HepG2 (cell line): ENCODE data around the gene CADPS2. TPM values are rescaled to one million over a fixed set of nuclear protein-coding genes. Genes with fewer than 3 reads are reported as not detected.

Source experiments
- ATAC-seq: fragments of 200-7000 bp; cut with Tn5 transposase; 3 replicates; pipeline ENCODE4 v1.9.1; 2020; ENCODE audit warnings: mild to moderate bottlenecking, moderate library complexity
- BruUV-seq: library from RNA; stranded (reverse); fragments of 400-500 nt; replicated peaks from 2 replicates; lab custom pipeline; 2021; lab: Mats Ljungman, UMichigan
- CTCF ChIA-PET: fragments of 300-600 bp; formaldehyde crosslinking; extraction: SDS; loops from one replicate; lab custom pipeline; 2021; ENCODE audit warnings: low total read pairs, inconsistent platforms, low intra/inter-chr PET ratio; lab: Yijun Ruan, JAX
- POLR2A ChIA-PET: fragments of 350-600 bp; sonication (Branson Sonifier 250); formaldehyde crosslinking; loops from one replicate; lab custom pipeline; 2020; ENCODE audit warnings: antibody characterized with exemption, inconsistent platforms; lab: Yijun Ruan, JAX
- DNase-seq: peaks from one replicate; pipeline ENCODE4 v3.0.0-alpha.2; 2015; ENCODE audit warnings: low spot score
- FAIRE-seq: peaks from 3 replicates; lab custom pipeline; 2011; peaks lifted over from hg19 to GRCh38; lab: Jason Lieb, UNC
- H2AFZ ChIP-seq: one replicate; pipeline ENCODE4 v1.6.1; 2011; ENCODE audit warnings: low read length, inconsistent platforms
- H3K27ac ChIP-seq: fragments of 300-600 bp; 3 replicates; pipeline ENCODE4 v1.8.0; 2011; ENCODE audit warnings: mixed run types, mild to moderate bottlenecking, mixed read lengths, low read length, inconsistent platforms; ENCODE audit not compliant: insufficient read depth; ENCODE audit errors: extremely low read length
- H3K27me3 ChIP-seq, 2 experiments: fragments of 200-600 bp in 1 of 2; 2 replicates in 1 of 2; 3 replicates in 1 of 2; pipeline versions ENCODE4 v1.6.0 to v1.8.0; 2011; ENCODE audit warnings: low read length in 2 of 2, mild to moderate bottlenecking in 2 of 2, moderate library complexity in 2 of 2, inconsistent platforms in 1 of 2; ENCODE audit not compliant: insufficient read depth in 2 of 2, control insufficient read depth in 1 of 2
- H3K36me3 ChIP-seq, 2 experiments: fragments of 200-600 bp in 1 of 2; replicated peaks in 1 of 2; 2 replicates in 1 of 2; 3 replicates in 1 of 2; pipeline versions ENCODE4 v1.5.1 to v1.8.0; 2011; ENCODE audit warnings: low read length in 2 of 2, inconsistent platforms in 1 of 2; ENCODE audit not compliant: insufficient read depth in 2 of 2, control insufficient read depth in 1 of 2
- H3K4me1 ChIP-seq: 2 replicates; pipeline ENCODE4 v1.5.1; 2012; ENCODE audit warnings: low read length, inconsistent platforms; ENCODE audit not compliant: insufficient read depth
- H3K4me2 ChIP-seq: 2 replicates; pipeline ENCODE4 v1.6.0; 2011; ENCODE audit warnings: low read depth, low read length, inconsistent platforms
- H3K4me3 ChIP-seq, 3 experiments: fragments of 200-600 bp in 1 of 3; sonication (generic), shearing (Covaris generic) in 1 of 3; replicated peaks in 1 of 3; 2 replicates each; pipeline ENCODE4 v1.5.1; 2011 to 2016; ENCODE audit warnings: low read length in 3 of 3, inconsistent platforms in 2 of 3, low read depth in 2 of 3, mild to moderate bottlenecking in 2 of 3, control low read depth in 1 of 3, mixed read lengths in 1 of 3; ENCODE audit not compliant: insufficient read depth in 1 of 3
- H3K79me2 ChIP-seq: one replicate; pipeline ENCODE4 v1.6.1; 2011; ENCODE audit warnings: low read length, inconsistent platforms; ENCODE audit not compliant: insufficient read depth
- H3K9ac ChIP-seq: 2 replicates; pipeline ENCODE4 v1.6.0; 2011; ENCODE audit warnings: mild to moderate bottlenecking, low read depth, low read length, inconsistent platforms; ENCODE audit not compliant: insufficient read depth
- H3K9me3 ChIP-seq: 2 replicates; pipeline ENCODE4 v1.5.1; 2012; ENCODE audit warnings: mild to moderate bottlenecking, low read length
- H4K20me1 ChIP-seq: 2 replicates; pipeline ENCODE4 v1.6.0; 2011; ENCODE audit warnings: inconsistent platforms, mild to moderate bottlenecking, low read length, moderate library complexity; ENCODE audit not compliant: insufficient read depth
- ZBTB10 ChIP-seq: sonication (generic); formaldehyde crosslinking; IDR thresholded peaks from 2 replicates; pipeline ENCODE4 v1.4.0; 2020; ENCODE audit warnings: missing genetic modification reagents, borderline replicate concordance
- ZBTB25 ChIP-seq: IDR thresholded peaks from 2 replicates; pipeline ENCODE4 v1.6.1; 2018; ENCODE audit warnings: missing genetic modification reagents
- ZNF609 ChIP-seq: sonication (generic); formaldehyde crosslinking; IDR thresholded peaks from 2 replicates; pipeline ENCODE4 v1.4.0; 2020; ENCODE audit warnings: mild to moderate bottlenecking, missing genetic modification reagents, borderline replicate concordance
- ZNF619 ChIP-seq: sonication (generic); formaldehyde crosslinking; IDR thresholded peaks from 2 replicates; pipeline ENCODE4 v1.4.0; 2020; ENCODE audit warnings: mild to moderate bottlenecking, missing genetic modification reagents
- WGBS: methylation state at CpG from one replicate; pipeline ENCODE4 v1.1.6; 2017; ENCODE audit warnings: low lambda C conversion rate; 5-methylcytosine and 5-hydroxymethylcytosine counted together
- in situ Hi-C: cut with HindIII; loops from 2 replicates; pipeline ENCODE4 v1.10.0; 2017; ENCODE audit warnings: low pct_unique_long_range_greater_than_20kb; ENCODE audit not compliant: extremely low pct_ligation_motif_present
- intact Hi-C: fragments of 100-400 bp; cut with micrococcal nuclease; formaldehyde crosslinking; loops from one replicate; pipeline ENCODE4 v1.10.0; 2022; ENCODE audit not compliant: unreplicated experiment
- polyA plus RNA-seq, 8 experiments: library from polyadenylated mRNA; depleted of rRNA in 3 of 8; stranded (reverse) in 7 of 8; unstranded in 1 of 8; fragments of >200 nt; fragmentation: Illumina TruSeq in 4 of 8; extraction: Trizol in 4 of 8; gene quantifications; 2 replicates each; pipeline versions ENCODE4 v1.2.1 to v1.2.3, GENCODE V29; 2011 to 2016; ENCODE audit warnings: low read depth in 4 of 8, missing spikeins in 1 of 8, mixed read lengths in 1 of 8; ENCODE audit not compliant: insufficient read depth in 1 of 8
- total RNA-seq, 5 experiments: library from RNA; depleted of rRNA; stranded (reverse); fragments of >200 nt; fragmentation: Illumina TruSeq; extraction: Trizol; gene quantifications; 2 replicates each; pipeline ENCODE4 v1.2.3, GENCODE V29; 2016; ENCODE audit warnings: low read depth in 1 of 5
- TF ChIP-seq, protein P1 (sequence below): sonication (generic); formaldehyde crosslinking; IDR thresholded peaks from 2 replicates; pipeline ENCODE4 v1.9.0; 2021; ENCODE audit warnings: missing genetic modification reagents, mild to moderate bottlenecking, borderline replicate concordance

Gene CADPS2
- total and polyA plus RNA-seq, 2 of the 13 experiments (the other 11 are each of a cell fraction or from before 2014, with no cell fraction given), result 17.6 to 43.8 TPM

- TF ChIP-seq, protein P1, sequence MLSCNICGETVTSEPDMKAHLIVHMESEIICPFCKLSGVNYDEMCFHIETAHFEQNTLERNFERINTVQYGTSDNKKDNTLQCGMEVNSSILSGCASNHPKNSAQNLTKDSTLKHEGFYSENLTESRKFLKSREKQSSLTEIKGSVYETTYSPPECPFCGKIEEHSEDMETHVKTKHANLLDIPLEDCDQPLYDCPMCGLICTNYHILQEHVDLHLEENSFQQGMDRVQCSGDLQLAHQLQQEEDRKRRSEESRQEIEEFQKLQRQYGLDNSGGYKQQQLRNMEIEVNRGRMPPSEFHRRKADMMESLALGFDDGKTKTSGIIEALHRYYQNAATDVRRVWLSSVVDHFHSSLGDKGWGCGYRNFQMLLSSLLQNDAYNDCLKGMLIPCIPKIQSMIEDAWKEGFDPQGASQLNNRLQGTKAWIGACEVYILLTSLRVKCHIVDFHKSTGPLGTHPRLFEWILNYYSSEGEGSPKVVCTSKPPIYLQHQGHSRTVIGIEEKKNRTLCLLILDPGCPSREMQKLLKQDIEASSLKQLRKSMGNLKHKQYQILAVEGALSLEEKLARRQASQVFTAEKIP (CRISPR knock-in tag), result no peak
- TF ChIP-seq ZNF609 (no peak), ZNF619 (no peak)
- TF ChIP-seq, all 625 proteins: peak for 0
These were observed 473.8 kb downstream of the CADPS2 start (continued) for GRCh38 chr7:122412441-122412840.

- FAIRE-seq (no peak), ATAC-seq (no peak)
- ChIA-PET POLR2A (no interaction called here), CTCF (no interaction called here)
- Histone ChIP-seq H2AFZ (no peak overlapping the region), H3K27me3 (no peaks in the 10 kb centered on the region), H3K9me3 (no peaks in the 10 kb centered on the region), H3K9ac (no peak overlapping the region)
- intact Hi-C loops (no loop called here), in situ Hi-C loops (no loop called here)
- 96% methylated on average over 6 of the region's 6 CpGs for WGBS
- BruUV-seq, result no TSS peak
- TF ChIP-seq ZBTB10 (CRISPR knock-in tag), result no peak
- no peak for TF ChIP-seq ZBTB25 (CRISPR knock-in tag)
- TF ChIP-seq, all 625 proteins: peak for 0
- no peaks in the 10 kb centered on the region; a peak in 1 of 5 replicates for H3K36me3 ChIP-seq
- no peaks in the 10 kb centered on the region for H3K79me2 ChIP-seq
- no peak overlapping the region for H3K4me2 ChIP-seq
- no peak for DNase-seq
- no peaks in the 10 kb centered on the region for H3K4me1 ChIP-seq
- H4K20me1 ChIP-seq, result no peaks in the 10 kb centered on the region
- no peak overlapping the region for H3K27ac ChIP-seq
- no peak overlapping the region for H3K4me3 ChIP-seq
These were observed 479.1 kb downstream of the CADPS2 start for GRCh38 chr7:122407195-122407594.
